ENCODE data around the gene STX11.

The STX11 gene

GRCh38 chr6:144216668-144217218, 66.4 kb downstream of the STX11 start:
- DNase-seq, result no peak

DNA sequence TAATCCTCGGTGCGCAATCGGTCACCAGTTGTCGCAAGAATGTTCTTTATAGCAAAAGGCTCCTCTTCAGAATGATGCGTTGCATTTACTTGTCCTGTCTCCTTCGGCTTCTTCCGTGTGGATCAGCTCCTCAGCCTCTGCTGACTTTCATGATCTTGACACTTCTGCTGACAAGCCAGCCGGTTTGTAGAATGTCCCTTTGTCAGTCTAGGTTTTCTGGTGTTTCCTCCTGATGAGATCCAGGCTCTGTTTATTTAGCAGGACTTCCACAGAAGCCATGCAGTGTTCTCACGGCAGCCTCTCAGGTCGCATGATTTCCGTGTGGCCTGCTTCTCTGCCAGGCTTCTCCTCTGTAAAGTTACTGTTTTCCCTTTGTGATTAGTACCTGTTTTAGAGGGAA, 66.9 kb downstream of the STX11 start:
- DNase-seq, result peak in 1 of 2 experiments; percentile 6

DNA sequence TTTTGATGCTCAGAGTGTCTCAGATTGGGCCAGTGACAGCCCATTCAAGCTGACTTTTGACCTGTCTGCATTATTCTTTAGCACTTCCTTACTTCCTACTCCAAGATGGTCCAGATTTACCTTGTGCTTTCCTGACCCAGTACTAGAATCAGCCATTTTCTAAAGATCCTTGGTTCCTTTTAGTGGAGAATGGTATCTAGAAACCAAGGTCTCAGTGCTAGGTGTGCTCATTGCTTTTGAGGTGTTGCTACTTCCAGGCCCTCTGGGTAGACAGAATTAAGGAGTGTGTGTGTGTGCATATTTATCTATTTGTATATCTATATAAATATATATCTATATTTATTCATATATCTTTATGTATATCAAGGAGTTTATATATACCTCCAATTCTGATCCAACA, 67.5 kb downstream of the STX11 start:
- no peak for DNase-seq

DNA sequence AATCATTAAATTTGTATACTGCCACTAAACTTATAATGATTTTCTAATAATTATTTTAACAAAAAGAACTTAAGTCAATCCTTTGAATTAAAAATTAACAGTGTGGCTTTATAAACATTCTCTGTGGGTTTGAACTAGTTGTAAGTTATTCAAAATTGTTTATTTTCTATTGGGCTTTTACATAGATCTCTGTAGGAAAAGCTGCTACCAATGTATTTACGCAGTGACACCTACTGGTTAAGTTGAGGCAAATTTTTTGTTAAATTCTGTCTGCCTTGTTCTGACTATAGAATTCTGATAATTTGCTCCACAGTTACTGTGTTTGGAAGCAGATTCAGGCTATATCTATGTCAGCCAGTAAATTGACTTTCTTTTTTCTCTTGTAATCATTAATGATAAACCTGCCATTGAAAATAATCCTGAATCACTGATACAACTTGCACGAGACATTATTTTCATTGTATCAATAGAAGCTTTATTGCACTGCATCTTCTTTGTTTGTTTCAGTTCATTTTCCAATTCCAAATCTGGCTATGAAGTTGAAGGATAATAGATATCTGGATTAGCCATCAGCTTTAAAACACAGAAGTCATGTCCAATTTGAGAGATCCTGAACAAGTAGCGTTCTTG, 68.9 kb downstream of the STX11 start:
- DNase-seq, result peak; percentile 6 to 39

- no peak for DNase-seq
Observed at GRCh38 chr6:144220031-144220790, 69.9 kb downstream of the STX11 start.

DNA sequence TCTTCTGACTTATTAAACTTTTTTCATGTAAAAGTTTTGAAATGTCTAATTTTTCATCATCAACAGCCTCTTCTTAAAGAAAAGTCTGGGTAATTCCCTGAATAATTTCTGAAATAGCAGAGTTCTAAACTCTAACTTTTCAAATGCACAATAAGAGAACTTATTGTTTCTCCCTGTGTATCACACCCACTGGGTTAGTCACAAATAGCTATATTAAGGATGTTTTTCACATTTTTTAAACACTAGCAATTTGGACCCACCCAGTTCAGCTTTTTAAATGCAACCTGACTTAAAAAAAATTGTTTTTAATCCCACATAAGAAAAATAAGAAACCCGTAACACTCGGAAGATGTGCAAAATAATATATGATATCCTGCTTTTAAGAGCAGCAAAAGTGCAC, 73.4 kb downstream of the STX11 start:
- no peak for DNase-seq

DNA sequence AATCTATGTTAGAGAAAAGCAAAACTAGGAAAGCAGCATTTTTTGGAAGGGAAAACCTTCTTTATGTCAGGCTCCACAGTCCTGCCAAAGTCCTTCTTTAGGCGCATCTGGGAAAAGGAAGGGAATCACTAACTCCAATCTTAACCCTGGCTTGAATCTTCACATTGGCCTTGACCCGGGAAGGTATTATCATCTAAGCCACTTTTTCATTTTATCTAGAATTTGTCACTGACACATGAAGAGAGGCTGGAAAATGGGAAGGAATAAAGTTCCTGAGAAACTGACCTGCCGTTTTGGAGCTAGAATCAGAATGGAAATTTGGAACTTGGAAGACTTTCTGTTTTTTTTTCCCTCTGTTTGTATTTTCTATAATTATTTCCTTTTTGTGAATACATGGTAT, 81.4 kb downstream of the STX11 start:
- no peak for DNase-seq

DNA sequence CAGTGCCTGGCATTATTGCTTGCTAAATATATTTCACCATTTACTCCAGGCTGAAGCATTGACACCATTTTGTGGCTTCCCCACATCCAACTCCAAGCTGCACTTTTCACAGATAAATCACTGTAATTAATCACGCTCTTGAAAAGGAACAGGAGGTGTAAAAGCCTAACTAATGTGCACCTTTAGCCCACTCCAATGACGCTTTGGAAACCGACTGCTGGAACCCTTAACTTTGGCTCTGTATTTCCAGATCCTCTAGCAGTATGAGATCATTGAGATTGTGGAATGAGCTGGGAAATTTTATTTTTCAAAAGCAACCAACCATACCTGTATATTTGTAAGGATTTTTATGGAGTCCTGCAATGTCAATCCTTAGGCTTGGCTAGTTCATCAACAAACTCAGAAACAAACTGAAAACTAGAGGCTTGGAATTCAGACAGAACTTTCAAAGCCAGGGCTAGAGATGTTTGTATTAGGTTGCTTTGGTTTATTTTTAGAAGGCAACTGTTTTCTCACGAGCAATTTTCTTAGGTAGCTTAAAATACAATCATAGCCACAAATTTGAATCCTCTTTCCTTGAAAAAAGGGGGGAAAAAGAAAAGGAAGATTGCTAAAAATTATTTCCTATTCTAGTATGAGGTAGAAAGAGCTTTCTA, 82.0 kb downstream of the STX11 start:
- no peak for DNase-seq

GRCh38 chr6:144232832-144233230, 82.5 kb downstream of the STX11 start:
- DNase-seq, result no peak

DNA sequence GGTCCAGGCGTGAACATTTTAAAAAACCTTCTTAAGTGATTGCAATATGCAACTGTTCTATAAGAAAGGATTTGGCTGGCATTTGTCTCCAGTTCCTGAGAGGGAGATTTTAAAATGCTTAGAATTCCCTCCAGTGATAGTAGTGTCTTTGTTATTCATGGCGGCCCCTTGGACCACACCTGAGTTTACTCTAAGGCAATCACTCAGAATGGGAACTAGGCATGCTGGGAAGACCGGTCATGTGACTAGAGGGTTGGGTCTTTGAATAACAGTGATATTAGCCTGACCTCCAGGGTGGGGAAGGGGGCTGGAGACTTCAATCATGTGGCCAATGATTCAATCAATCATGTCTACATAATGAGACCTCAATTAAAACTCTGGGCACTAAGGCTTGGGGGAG, 84.1 kb downstream of the STX11 start:
- DNase-seq, result no peak

DNA sequence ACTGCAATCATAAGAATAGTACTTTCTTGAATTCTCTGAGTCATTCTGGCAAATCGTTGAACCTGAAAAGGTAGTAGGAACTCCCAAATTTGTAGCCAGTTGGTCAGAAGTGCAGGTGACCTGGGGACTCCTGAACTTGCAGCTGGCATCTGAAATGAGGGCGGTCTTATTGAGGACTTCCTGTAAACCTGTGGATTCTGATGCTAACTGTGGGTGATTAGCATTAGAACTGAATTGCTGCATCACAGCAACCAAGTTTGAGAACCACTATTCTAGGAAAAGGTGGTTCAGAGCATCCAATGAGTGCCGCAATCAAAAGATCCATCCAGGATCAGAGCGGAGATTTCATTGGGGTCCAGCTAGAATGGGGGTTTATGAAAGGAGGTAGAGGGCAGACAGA, 84.6 kb downstream of the STX11 start:
- DNase-seq, result no peak

All from NCI-H526 (cell line).